ENCODE data around the gene DOCK6.

DOCK6 gene

DNA sequence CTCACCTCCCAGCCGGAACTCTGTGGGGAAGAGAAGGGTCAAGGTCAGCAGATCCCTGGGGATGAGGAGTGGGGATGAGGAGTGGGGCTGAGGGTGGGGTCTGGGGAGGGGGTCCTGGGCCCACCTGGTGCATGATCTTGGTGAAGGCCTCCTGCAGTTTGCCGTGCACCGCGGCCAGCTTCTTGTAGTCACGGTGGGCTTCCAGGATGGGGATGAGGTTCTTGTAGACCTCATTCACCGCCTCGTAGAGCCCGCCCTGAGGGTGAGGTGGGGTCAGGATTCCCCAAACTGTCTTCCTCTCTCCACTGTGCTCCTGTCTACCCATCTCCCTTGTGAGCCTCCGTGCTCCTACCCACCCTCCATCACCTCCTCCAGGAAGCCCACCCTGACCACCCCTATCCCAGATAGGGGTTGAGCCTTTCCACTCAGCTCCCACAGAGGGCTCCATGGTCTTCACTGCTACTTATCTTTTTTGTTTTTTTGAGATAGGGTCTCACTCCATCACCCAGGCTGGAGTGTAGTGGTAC, 58.2 kb downstream of the DOCK6 start:
- TF ChIP-seq, protein P1, sequence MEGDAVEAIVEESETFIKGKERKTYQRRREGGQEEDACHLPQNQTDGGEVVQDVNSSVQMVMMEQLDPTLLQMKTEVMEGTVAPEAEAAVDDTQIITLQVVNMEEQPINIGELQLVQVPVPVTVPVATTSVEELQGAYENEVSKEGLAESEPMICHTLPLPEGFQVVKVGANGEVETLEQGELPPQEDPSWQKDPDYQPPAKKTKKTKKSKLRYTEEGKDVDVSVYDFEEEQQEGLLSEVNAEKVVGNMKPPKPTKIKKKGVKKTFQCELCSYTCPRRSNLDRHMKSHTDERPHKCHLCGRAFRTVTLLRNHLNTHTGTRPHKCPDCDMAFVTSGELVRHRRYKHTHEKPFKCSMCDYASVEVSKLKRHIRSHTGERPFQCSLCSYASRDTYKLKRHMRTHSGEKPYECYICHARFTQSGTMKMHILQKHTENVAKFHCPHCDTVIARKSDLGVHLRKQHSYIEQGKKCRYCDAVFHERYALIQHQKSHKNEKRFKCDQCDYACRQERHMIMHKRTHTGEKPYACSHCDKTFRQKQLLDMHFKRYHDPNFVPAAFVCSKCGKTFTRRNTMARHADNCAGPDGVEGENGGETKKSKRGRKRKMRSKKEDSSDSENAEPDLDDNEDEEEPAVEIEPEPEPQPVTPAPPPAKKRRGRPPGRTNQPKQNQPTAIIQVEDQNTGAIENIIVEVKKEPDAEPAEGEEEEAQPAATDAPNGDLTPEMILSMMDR (IDR thresholded peaks at IDR 0.05; ENCODE audit: low read length, missing control alignments), result no peak
- no peak for DNase-seq (ENCODE audit: low read depth)

DNA sequence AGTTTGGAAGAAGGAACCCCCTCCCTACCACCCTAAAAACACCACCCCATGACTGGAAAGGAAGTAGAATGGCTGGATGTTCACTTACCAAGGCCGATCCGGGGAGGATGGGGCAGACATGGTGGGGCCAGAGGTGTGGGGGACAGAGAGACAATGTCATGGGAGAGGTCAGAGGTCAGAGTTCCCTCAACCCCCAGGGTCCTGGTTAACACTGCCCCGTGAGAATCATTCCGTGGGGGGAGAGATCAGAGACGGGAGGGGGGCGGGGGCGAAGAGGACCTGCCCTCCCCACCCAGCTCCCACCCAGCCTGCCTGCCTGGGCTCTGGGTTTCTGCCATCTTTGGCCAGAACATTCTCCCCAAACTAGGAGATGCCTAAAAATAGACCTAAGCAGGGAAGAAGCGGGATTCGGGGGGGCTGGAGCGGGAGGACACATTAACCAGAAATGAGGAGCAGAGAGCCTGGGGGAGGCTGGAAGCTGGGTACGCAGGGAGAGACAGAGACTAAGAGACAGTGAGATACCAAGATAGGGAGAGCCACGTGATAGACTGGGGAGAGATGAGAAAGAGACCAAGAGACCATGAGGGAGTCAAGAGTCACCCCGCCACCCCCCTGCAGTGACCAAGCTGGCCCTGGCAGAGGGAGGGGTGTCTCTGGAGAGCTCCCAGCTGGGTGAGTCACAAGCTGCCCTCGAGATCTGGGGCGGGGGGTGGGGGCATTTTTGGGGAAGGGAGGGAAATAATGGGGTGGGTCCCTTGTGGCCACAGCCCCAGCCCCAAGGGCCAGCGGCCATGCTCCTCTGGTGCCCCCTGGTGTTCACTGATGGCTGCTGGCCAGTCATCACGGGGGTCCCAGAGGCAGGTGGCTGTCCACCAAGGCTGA, 58.9 kb downstream of the DOCK6 start:
- no peak overlapping the region for H3K4me3 ChIP-seq (replicated peaks; ENCODE audit: low read depth, low read length)
- peak; percentile 82 for DNase-seq (ENCODE audit: low read depth)

More for the DNA sequence above, 58.2 kb downstream of the DOCK6 start:
- H3K4me3 ChIP-seq (replicated peaks; ENCODE audit: low read depth, low read length), result no peak overlapping the region

DNA sequence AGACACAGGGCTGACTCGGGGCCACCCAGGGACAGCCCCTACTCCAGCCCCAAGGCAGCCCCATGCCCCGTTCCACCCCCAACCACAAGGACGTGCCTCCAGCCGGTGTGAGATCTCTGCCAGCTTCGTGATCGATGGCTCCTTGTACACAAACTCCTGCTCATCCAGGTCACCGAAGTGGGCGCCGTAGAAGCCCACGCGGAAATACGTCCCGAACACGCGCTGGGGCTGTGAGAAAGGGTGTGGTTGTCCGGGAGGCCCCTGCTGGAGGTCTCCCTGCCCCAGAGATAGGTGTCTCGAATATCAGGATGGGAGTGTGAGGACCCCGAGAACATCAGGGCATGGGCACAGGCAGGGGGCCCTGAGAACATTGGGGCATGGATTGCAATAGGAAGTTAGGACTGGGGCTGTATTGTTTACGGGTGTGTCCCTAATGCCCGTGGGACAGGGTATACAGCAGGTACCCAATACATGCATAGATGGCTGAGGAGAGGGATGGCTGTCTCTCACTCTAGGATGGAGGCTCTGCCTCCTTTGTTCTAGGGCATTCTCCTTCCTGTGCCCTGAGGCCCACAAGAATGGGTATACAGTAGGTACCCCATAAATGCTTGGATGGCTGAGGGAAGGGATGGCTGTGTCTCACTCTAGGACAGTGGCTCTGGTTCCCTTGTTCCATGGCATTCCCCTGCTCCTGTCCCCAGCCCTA, 59.7 kb downstream of the DOCK6 start:
- TF ChIP-seq, protein P1 (IDR thresholded peaks at IDR 0.05; ENCODE audit: low read length, missing control alignments), result no peak
- no peak for DNase-seq (ENCODE audit: low read depth)
- no peak overlapping the region for H3K4me3 ChIP-seq (replicated peaks; ENCODE audit: low read depth, low read length)

More for the DNA sequence above, 58.9 kb downstream of the DOCK6 start:
- TF ChIP-seq, protein P1 (IDR thresholded peaks at IDR 0.05; ENCODE audit: low read length, missing control alignments), result peak; percentile 70

DNA sequence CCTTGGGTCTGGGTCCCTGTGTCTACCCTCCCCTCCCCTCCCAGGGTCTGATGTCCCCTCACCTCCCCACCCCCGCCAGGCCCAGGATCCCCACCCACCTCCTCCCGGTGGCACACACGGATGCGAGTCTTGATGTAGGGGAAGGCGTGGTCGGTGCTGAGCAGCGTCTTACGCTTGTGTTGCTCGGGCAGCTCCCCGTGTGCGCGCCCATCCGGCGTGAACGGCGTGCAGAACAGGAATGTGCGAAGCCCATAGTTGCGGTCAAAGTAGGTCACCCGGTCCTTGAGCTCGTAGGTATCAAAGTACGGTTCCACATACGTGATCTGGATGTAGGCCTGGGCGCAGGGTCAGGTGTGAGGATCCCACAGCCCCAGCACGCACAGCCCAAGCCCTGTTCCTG, 60.5 kb downstream of the DOCK6 start:
- TF ChIP-seq, protein P1 (IDR thresholded peaks at IDR 0.05; ENCODE audit: low read length, missing control alignments), result no peak
- no peak overlapping the region for H3K4me3 ChIP-seq (replicated peaks; ENCODE audit: low read depth, low read length)
- DNase-seq (ENCODE audit: low read depth), result no peak

DNA sequence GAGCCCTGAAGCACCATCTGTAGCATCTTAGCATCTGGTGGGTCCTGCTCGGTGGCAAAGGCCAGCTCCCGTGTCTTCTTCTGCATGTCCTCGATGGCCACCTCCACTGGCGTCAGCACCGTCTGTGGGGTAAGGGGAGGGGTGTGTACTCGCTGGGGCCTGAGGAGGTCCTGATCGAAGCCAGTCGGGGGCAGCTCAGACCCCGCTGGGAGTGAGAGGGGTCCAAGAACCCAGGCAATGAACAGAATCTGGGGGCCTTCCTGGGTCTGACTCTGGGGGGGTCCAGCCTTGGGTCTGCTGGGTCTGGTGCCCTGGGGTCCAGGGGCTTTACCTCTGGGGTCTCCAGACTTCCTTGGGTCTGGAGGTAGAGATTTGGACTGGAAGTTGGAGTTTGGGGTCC, 61.4 kb downstream of the DOCK6 start:
- TF ChIP-seq, protein P1 (IDR thresholded peaks at IDR 0.05; ENCODE audit: low read length, missing control alignments), result no peak
- H3K4me3 ChIP-seq (replicated peaks; ENCODE audit: low read depth, low read length), result no peak overlapping the region

DNA sequence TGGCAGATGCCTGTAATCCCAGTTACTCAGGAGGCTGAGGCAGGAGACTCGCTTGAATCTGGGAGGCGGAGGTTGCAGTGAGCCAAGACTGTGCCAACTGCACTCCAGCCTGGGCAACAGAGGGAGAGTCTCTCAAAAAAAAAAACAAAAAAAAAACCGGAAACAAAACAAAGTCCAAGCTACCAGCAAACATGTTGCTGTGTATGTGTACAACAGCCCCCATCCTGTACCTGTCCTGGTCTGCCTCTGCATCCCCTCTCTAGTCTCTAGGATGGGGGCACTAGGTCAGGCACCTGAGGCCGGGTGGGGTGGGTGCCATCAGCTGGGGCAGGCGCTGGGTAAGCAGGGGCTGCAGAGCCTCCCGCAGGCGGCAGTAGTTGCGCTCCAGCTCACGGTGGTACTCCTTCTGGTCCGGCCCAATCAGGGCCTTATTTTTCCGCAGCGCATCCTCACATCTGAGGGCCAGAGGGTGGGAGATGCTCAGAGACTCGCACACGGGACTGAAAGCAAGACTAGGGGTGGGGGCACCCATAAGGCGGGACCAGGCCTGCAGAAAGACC, 62.2 kb downstream of the DOCK6 start:
- TF ChIP-seq, protein P1 (IDR thresholded peaks at IDR 0.05; ENCODE audit: low read length, missing control alignments), result no peak
- H3K4me3 ChIP-seq (replicated peaks; ENCODE audit: low read depth, low read length), result no peak overlapping the region
- DNase-seq (ENCODE audit: low read depth), result no peak

More for the DNA sequence above, 61.4 kb downstream of the DOCK6 start:
- no peak for DNase-seq (ENCODE audit: low read depth)
